Panc1 (cell line): ENCODE measurements around the gene FKBP1B. TPM values are rescaled to one million over a fixed set of nuclear protein-coding genes. Genes with fewer than 3 reads are reported as not detected.

ENCODE experiments used
- ATAC-seq: fragments of 200-7000 bp; cut with Tn5 transposase; 2 replicates; pipeline ENCODE4 v1.9.1; 2020; ENCODE audit warnings: mild to moderate bottlenecking, moderate library complexity
- BruUV-seq: library from RNA; stranded (reverse); fragments of 400-500 nt; replicated peaks from 2 replicates; lab custom pipeline; 2021; lab: Mats Ljungman, UMichigan
- CTCF ChIA-PET: fragments of 300-600 bp; sonication (Branson Sonifier 250); formaldehyde crosslinking; loops from one replicate; lab custom pipeline; 2022; ENCODE audit warnings: antibody characterized with exemption; lab: Charles Lee
- POLR2A ChIA-PET: fragments of 300-600 bp; sonication (Branson Sonifier 250); formaldehyde crosslinking; loops from one replicate; lab custom pipeline; 2022; ENCODE audit warnings: antibody characterized with exemption; lab: Charles Lee
- DNase-seq: peaks from one replicate; pipeline ENCODE4 v3.0.0-alpha.2; 2010; ENCODE audit warnings: low read depth, low spot score
- H3K27ac ChIP-seq: 2 replicates; pipeline ENCODE4 v1.5.1; 2011; ENCODE audit warnings: mild to moderate bottlenecking, low read length, inconsistent platforms
- H3K27me3 ChIP-seq: fragments of 200-500 bp; sonication (Bioruptor generic); 2 replicates; pipeline ENCODE4 v1.6.0; 2014; ENCODE audit warnings: low read length, inconsistent platforms; ENCODE audit not compliant: control insufficient read depth, insufficient read depth
- H3K36me3 ChIP-seq: fragments of 200-500 bp; sonication (Bioruptor generic); 2 replicates; pipeline ENCODE4 v1.5.1; 2014; ENCODE audit warnings: inconsistent platforms, mild to moderate bottlenecking, low read length, moderate library complexity; ENCODE audit not compliant: control insufficient read depth, insufficient read depth
- H3K4me1 ChIP-seq: 2 replicates; pipeline ENCODE4 v1.5.1; 2011; ENCODE audit warnings: inconsistent platforms, mild to moderate bottlenecking, low read length, moderate library complexity; ENCODE audit not compliant: control insufficient read depth, insufficient read depth
- H3K4me3 ChIP-seq, 2 experiments: 2 replicates each; pipeline ENCODE4 v1.5.1; 2011 to 2012; ENCODE audit warnings: low read depth in 2 of 2, low read length in 2 of 2, mild to moderate bottlenecking in 2 of 2, inconsistent platforms in 1 of 2, moderate library complexity in 1 of 2
- H3K9me3 ChIP-seq: fragments of 200-500 bp; sonication (Bioruptor generic); 2 replicates; pipeline ENCODE4 v1.5.1; 2014; ENCODE audit warnings: low read depth, mild to moderate bottlenecking, inconsistent platforms, low read length, moderate library complexity; ENCODE audit not compliant: control insufficient read depth, insufficient read depth
- CTCF ChIP-seq: fragments of 450-650 bp; IDR thresholded peaks from 2 replicates; pipeline ENCODE4 v1.5.1; 2017; ENCODE audit warnings: mild to moderate bottlenecking
- POLR2AphosphoS5 ChIP-seq: IDR thresholded peaks from 2 replicates; pipeline ENCODE4 v1.6.1; 2012; ENCODE audit warnings: mild to moderate bottlenecking, low read depth, low read length, moderate library complexity
- REST ChIP-seq, 2 experiments: IDR thresholded peaks; 2 replicates each; pipeline ENCODE4 v1.6.1; 2011 to 2012; ENCODE audit warnings: low read depth in 2 of 2, control low read depth in 1 of 2, low read length in 1 of 2, mild to moderate bottlenecking in 1 of 2, moderate library complexity in 1 of 2; ENCODE audit not compliant: insufficient read depth in 1 of 2
- SIN3A ChIP-seq: IDR thresholded peaks from 2 replicates; pipeline ENCODE4 v1.6.1; 2012; ENCODE audit warnings: low read depth, mild to moderate bottlenecking, low read length, moderate library complexity, borderline replicate concordance; ENCODE audit not compliant: insufficient read depth
- TCF7L2 ChIP-seq: IDR thresholded peaks from 2 replicates; pipeline ENCODE4 v1.6.1; 2011; ENCODE audit warnings: mild to moderate bottlenecking, low read depth, low read length, inconsistent platforms
- in situ Hi-C: cut with HindIII; loops from 2 replicates; pipeline ENCODE4 v1.10.0; 2016; ENCODE audit warnings: low sequenced_read_pairs, low pct_unique_long_range_greater_than_20kb
- intact Hi-C: fragments of 100-400 bp; cut with micrococcal nuclease; formaldehyde crosslinking; loops from one replicate; pipeline ENCODE4 v1.10.0; 2022; ENCODE audit not compliant: unreplicated experiment
- total RNA-seq: library from RNA; stranded (reverse); gene quantifications from one replicate; pipeline ENCODE4 v1.2.1, GENCODE V29; 2021; ENCODE audit not compliant: unreplicated experiment

The FKBP1B gene
- total RNA-seq, 1 experiment from 2014 or later, result 19.9 TPM

- no peak for TF ChIP-seq CTCF
- no peak for TF ChIP-seq TCF7L2
- TF ChIP-seq SIN3A, result no peak
- TF ChIP-seq REST (IDR thresholded peaks at IDR 0.05; ENCODE audit: insufficient read depth in 1 of 2, low read depth in 2 of 2, low read length in 1 of 2), result no peak
- no peak for TF ChIP-seq POLR2AphosphoS5
- ChIA-PET POLR2A (no interaction called here), CTCF (interaction anchor here (1.9 kb wide), 1 partner anchor 148 kb away, joined by 6 read pairs; the partner anchor contains the start of gene ATAD2B)
- in situ Hi-C loops, result no loop called here
- peak overlapping the region; percentile 96 to 97 for H3K4me3 ChIP-seq
- H3K36me3 ChIP-seq, result peaks cover 16% of the 10 kb centered on the region
- no peaks in the 10 kb centered on the region for H3K27me3 ChIP-seq
- H3K27ac ChIP-seq, result peak overlapping the region; percentile 94
- H3K9me3 ChIP-seq, result no peaks in the 10 kb centered on the region
- ATAC-seq, result no peak
- H3K4me1 ChIP-seq, result peaks cover 13% of the 10 kb centered on the region; the same call in 1 of the 2 replicates
- no TSS peak for BruUV-seq
- intact Hi-C loops, result no loop called here
- no peak for DNase-seq
Observed at GRCh38 chr2:24075259-24075658, 25.7 kb downstream of the FKBP1B start.

- CTCF ChIA-PET, result interaction anchor here (0.5 to 1.9 kb wide), 3 partner anchors 149 to 252 kb away, joined by 4 to 6 read pairs (median 6); partner anchors contain the start of gene ATAD2B
- peaks cover 13% of the 10 kb centered on the region; the same call in 1 of the 2 replicates for H3K4me1 ChIP-seq
- peak within 1 kb of the TSS; percentile 94 for H3K27ac ChIP-seq
- H3K4me3 ChIP-seq, result peak within 1 kb of the TSS; percentile 96 to 97
- peaks cover 16% of the 10 kb centered on the region for H3K36me3 ChIP-seq
- POLR2A ChIA-PET, result interaction anchor here (0.5 to 1.0 kb wide), 4 partner anchors 13 to 198 kb away, joined by 3 to 11 read pairs (median 3); no protein-coding TSS in a partner anchor
- in situ Hi-C loops, result no loop called here
- BruUV-seq, result TSS peak; percentile 63
- no peaks in the 10 kb centered on the region for H3K9me3 ChIP-seq
- DNase-seq (peak; percentile 99), ATAC-seq (peak; percentile 96)
- TF ChIP-seq POLR2AphosphoS5, result peak; percentile 86
- TF ChIP-seq TCF7L2, result peak; percentile 60; the same call in 1 of the 2 replicates
- TF ChIP-seq REST (IDR thresholded peaks at IDR 0.05; ENCODE audit: insufficient read depth in 1 of 2, low read depth in 2 of 2, low read length in 1 of 2), result 0 out of 4 replicates have a peak, but pooled peaks of 1 of the 2 experiments have one; percentile 64
- peak; percentile 92; the same call in 1 of the 2 replicates for TF ChIP-seq SIN3A
- TF ChIP-seq CTCF, result no peak
- intact Hi-C loops, result no loop called here
- H3K27me3 ChIP-seq, result no peaks in the 10 kb centered on the region
Observed at GRCh38 chr2:24075915-24076848, 26.6 kb downstream of the FKBP1B start, which contains the start of gene SF3B6. Gene SF3B6 (minus strand): TSS chr2:24076326. CDS start chr2:24076229, 97 bp downstream.
